IMR-90 (cell line): ENCODE results near the gene IRX1.

Experiments used
- CEBPB ChIP-seq: IDR thresholded peaks from 2 replicates; pipeline ENCODE4 v1.6.1; 2012; ENCODE audit warnings: low read depth, low read length, improper control_type of control experiment
- CTCF ChIP-seq: conservative IDR thresholded peaks from 2 replicates; pipeline ENCODE4 v1.5.1; 2012; ENCODE audit warnings: mild to moderate bottlenecking, low read depth, low read length, improper control_type of control experiment
- ELK1 ChIP-seq: fragments of 150-350 bp; IDR thresholded peaks from 2 replicates; pipeline ENCODE4 v1.6.1; 2016; ENCODE audit warnings: low read depth, mild to moderate bottlenecking, low read length, moderate library complexity, borderline replicate concordance
- MAZ ChIP-seq: IDR thresholded peaks from 2 replicates; pipeline ENCODE4 v1.6.1; 2012; ENCODE audit warnings: low read depth, mild to moderate bottlenecking, low read length, improper control_type of control experiment, moderate library complexity, borderline replicate concordance
- POLR2A ChIP-seq: IDR thresholded peaks from 2 replicates; pipeline ENCODE4 v1.6.1; 2012; ENCODE audit warnings: mild to moderate bottlenecking, low read depth, low read length
- RAD21 ChIP-seq: IDR thresholded peaks from 2 replicates; pipeline ENCODE4 v1.6.1; 2012; ENCODE audit warnings: low read length, improper control_type of control experiment
- RFX5 ChIP-seq: IDR thresholded peaks from 2 replicates; pipeline ENCODE4 v1.8.0; 2012; ENCODE audit warnings: low read depth, mild to moderate bottlenecking, low read length, moderate library complexity
- SMC3 ChIP-seq: fragments of 150-350 bp; IDR thresholded peaks from 2 replicates; pipeline ENCODE4 v1.6.1; 2016; ENCODE audit warnings: low read depth, mild to moderate bottlenecking, antibody characterized with exemption, low read length, moderate library complexity
- USF2 ChIP-seq: fragments of 150-350 bp; IDR thresholded peaks from 2 replicates; pipeline ENCODE4 v1.6.1; 2017; ENCODE audit warnings: mild to moderate bottlenecking, antibody characterized with exemption, low read length, low read depth

GRCh38 chr5:3605298-3606010 lies 9.8 kb downstream of the IRX1 start:
- TF ChIP-seq POLR2A = no peak
- TF ChIP-seq CTCF = no peak
- TF ChIP-seq USF2 = no peak
- TF ChIP-seq SMC3 = no peak
- no peak for TF ChIP-seq ELK1
- no peak for TF ChIP-seq CEBPB
- no peak for TF ChIP-seq MAZ
- TF ChIP-seq RAD21 = no peak
- no peak for TF ChIP-seq RFX5
